K562 (cell line): ENCODE results near the gene NEURL2. TPM values are rescaled to one million over a fixed set of nuclear protein-coding genes. Genes with fewer than 3 reads are reported as not detected.

ENCODE experiments used
- ARID1B ChIP-seq: fragments of 450-650 bp; IDR thresholded peaks from 2 replicates; pipeline ENCODE4 v1.6.1; 2016; ENCODE audit warnings: antibody characterized with exemption, mild to moderate bottlenecking, inconsistent platforms
- CCNT2 ChIP-seq: IDR thresholded peaks from 2 replicates; pipeline ENCODE4 v1.6.1; 2011; ENCODE audit warnings: borderline replicate concordance, low read depth, mild to moderate bottlenecking, moderate library complexity, mixed read lengths, low read length; ENCODE audit not compliant: insufficient read length; ENCODE audit errors: extremely low read depth
- CEBPB ChIP-seq: fragments of 450-650 bp; IDR thresholded peaks from 2 replicates; pipeline ENCODE4 v1.6.1; 2016; ENCODE audit warnings: missing genetic modification characterization, missing compliant biosample characterization
- CHD4 ChIP-seq: fragments of 200-600 bp; sonication (generic); IDR thresholded peaks from 3 replicates; pipeline ENCODE4 v1.6.1; 2012; ENCODE audit warnings: low read depth, mild to moderate bottlenecking, mixed read lengths, low read length, inconsistent platforms; ENCODE audit not compliant: insufficient read depth, insufficient replicate concordance, poor library complexity, severe bottlenecking
- EGR1 ChIP-seq: fragments of 450-650 bp; conservative IDR thresholded peaks from 2 replicates; pipeline ENCODE4 v1.6.1; 2017; ENCODE audit warnings: mild to moderate bottlenecking
- FOXK2 ChIP-seq, 2 experiments: fragments of 450-650 bp; IDR thresholded peaks in 1 of 2; conservative IDR thresholded peaks in 1 of 2; 2 replicates each; pipeline ENCODE4 v1.6.1; 2016; ENCODE audit warnings: low read depth in 2 of 2, mild to moderate bottlenecking in 1 of 2
- MTA3 ChIP-seq: fragments of 450-650 bp; formaldehyde crosslinking; IDR thresholded peaks from 2 replicates; pipeline ENCODE4 v1.6.1; 2017; ENCODE audit warnings: mild to moderate bottlenecking, borderline replicate concordance
- NFRKB ChIP-seq: fragments of 450-650 bp; IDR thresholded peaks from 2 replicates; pipeline ENCODE4 v1.6.1; 2016; ENCODE audit warnings: low read depth
- PHF20 ChIP-seq: fragments of 450-650 bp; IDR thresholded peaks from 2 replicates; pipeline ENCODE4 v1.6.1; 2018; ENCODE audit not compliant: partially characterized antibody
- POLR2AphosphoS2 ChIP-seq: IDR thresholded peaks from 2 replicates; pipeline ENCODE4 v1.6.1; 2012; ENCODE audit warnings: low read length, improper control_type of control experiment
- POLR2AphosphoS5 ChIP-seq: IDR thresholded peaks from 2 replicates; pipeline ENCODE4 v1.6.1; 2011; ENCODE audit warnings: mild to moderate bottlenecking, low read depth, low read length, moderate library complexity; ENCODE audit not compliant: control insufficient read depth, insufficient read depth
- SAP30 ChIP-seq: fragments of 200-600 bp; sonication (generic); IDR thresholded peaks from 2 replicates; pipeline ENCODE4 v1.6.1; 2012; ENCODE audit warnings: borderline replicate concordance, low read depth, mild to moderate bottlenecking, moderate library complexity, low read length, control low read depth, inconsistent platforms; ENCODE audit not compliant: insufficient read depth, poor library complexity, severe bottlenecking
- SUPT5H ChIP-seq: fragments of 450-650 bp; IDR thresholded peaks from 2 replicates; pipeline ENCODE4 v1.6.1; 2016
- polyA plus RNA-seq, 8 experiments: library from polyadenylated mRNA; depleted of rRNA in 4 of 8; stranded (reverse) in 5 of 8; unstranded in 3 of 8; fragments of >200 nt; fragmentation: Nextera tagmentation in 2 of 8; fragmentation: Illumina TruSeq in 1 of 8; extraction: Ambion mirVana in 2 of 8; extraction: Trizol in 1 of 8; gene quantifications; 2 replicates each; pipeline versions ENCODE4 v1.2.1 to v1.2.3, GENCODE V29; 2011 to 2014; ENCODE audit warnings: inconsistent platforms in 1 of 8, missing spikeins in 1 of 8
- total RNA-seq, 7 experiments: library from RNA; depleted of rRNA in 6 of 7; stranded (reverse); fragments of >200 nt in 6 of 7; fragmentation: Illumina TruSeq in 2 of 7; extraction: Trizol in 2 of 7; gene quantifications; 2 replicates each; pipeline versions ENCODE4 v1.2.1 to v1.2.3, GENCODE V29; 2011 to 2021; ENCODE audit warnings: low replicate concordance in 1 of 7
- TF ChIP-seq, protein P1 (sequence below), 2 experiments: IDR thresholded peaks; 2 replicates each; pipeline ENCODE4 v1.6.1; 2012; ENCODE audit warnings: improper control_type of control experiment in 2 of 2, low read depth in 2 of 2, low read length in 2 of 2, borderline replicate concordance in 1 of 2
- TF ChIP-seq, protein P2 (sequence below): fragments of 150-350 bp; conservative IDR thresholded peaks from 2 replicates; pipeline ENCODE4 v1.6.1; 2014; ENCODE audit warnings: low read length
- TF ChIP-seq, protein P3 (sequence below): conservative IDR thresholded peaks from 2 replicates; pipeline ENCODE4 v1.6.1; 2011; ENCODE audit warnings: low read depth, mild to moderate bottlenecking, low read length; ENCODE audit not compliant: control insufficient read depth
- TF ChIP-seq, protein P4 (sequence below): sonication (generic); formaldehyde crosslinking; IDR thresholded peaks from 2 replicates; pipeline ENCODE4 v1.8.1; 2022; ENCODE audit warnings: missing genetic modification reagents

NEURL2 gene
- total and polyA plus RNA-seq, 9 of the 15 experiments (the other 6 are each of a cell fraction or from before 2014, with no cell fraction given) = 0.22 to 1.9 (median 0.50) TPM; not detected in 1

DNA sequence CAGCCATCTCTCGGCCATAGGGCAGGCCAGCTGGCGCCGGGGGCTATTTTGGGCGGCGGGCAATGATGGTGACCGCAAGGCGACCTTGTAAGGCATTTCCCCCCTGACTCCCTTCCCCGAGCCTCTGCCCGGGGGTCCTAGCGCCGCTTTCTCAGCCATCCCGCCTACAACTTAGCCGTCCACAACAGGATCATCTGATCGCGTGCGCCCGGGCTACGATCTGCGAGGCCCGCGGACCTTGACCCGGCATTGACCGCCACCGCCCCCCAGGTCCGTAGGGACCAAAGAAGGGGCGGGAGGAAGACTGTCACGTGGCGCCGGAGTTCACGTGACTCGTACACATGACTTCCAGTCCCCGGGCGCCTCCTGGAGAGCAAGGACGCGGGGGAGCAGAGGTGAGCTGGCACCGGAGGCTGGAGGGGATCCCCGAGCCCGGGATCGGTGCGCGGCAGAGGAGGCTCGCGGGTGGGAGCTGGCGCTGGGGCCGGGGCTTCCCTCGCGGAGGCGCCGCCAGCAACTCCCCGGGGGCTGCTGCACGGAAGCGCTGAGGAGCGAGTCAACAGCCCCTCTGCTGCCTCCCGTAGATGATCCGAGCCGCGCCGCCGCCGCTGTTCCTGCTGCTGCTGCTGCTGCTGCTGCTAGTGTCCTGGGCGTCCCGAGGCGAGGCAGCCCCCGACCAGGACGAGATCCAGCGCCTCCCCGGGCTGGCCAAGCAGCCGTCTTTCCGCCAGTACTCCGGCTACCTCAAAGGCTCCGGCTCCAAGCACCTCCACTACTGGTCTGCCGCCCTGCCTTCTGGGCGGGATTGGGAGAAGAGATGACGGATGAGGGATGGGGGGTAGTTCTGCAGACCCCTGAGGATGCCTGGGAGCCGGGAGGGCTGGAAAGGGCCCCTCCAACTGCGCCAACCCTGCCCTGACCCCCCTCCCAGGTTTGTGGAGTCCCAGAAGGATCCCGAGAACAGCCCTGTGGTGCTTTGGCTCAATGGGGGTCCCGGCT, at the start of gene NEURL2, which contains the start of gene CTSA (continued):
- TF ChIP-seq MTA3 (peak; percentile 79), EGR1 (peak; percentile 67), POLR2AphosphoS2 (no peak), SAP30 (peak; percentile 98), SUPT5H (peak; percentile 65; the same call in 1 of the 2 replicates), PHF20 (peak; percentile 100), NFRKB (peak; percentile 74; the same call in 1 of the 2 replicates), ARID1B (peak; percentile 51), FOXK2 (conservative IDR thresholded peaks at IDR 0.05 in 1 of 2, IDR thresholded peaks at IDR 0.05 in 1 of 2; ENCODE audit: low read depth in 2 of 2) (peak; percentile 85 to 93), CHD4 (no peak), CCNT2 (peak; percentile 54), CEBPB (tag) (no peak), POLR2AphosphoS5 (peak; percentile 68; the same call in 1 of the 2 replicates)
- TF ChIP-seq, protein P1, sequence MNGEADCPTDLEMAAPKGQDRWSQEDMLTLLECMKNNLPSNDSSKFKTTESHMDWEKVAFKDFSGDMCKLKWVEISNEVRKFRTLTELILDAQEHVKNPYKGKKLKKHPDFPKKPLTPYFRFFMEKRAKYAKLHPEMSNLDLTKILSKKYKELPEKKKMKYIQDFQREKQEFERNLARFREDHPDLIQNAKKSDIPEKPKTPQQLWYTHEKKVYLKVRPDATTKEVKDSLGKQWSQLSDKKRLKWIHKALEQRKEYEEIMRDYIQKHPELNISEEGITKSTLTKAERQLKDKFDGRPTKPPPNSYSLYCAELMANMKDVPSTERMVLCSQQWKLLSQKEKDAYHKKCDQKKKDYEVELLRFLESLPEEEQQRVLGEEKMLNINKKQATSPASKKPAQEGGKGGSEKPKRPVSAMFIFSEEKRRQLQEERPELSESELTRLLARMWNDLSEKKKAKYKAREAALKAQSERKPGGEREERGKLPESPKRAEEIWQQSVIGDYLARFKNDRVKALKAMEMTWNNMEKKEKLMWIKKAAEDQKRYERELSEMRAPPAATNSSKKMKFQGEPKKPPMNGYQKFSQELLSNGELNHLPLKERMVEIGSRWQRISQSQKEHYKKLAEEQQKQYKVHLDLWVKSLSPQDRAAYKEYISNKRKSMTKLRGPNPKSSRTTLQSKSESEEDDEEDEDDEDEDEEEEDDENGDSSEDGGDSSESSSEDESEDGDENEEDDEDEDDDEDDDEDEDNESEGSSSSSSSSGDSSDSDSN (IDR thresholded peaks at IDR 0.05; ENCODE audit: borderline replicate concordance in 1 of 2, low read depth in 2 of 2, low read length in 2 of 2) = peak in 1 of 2 experiments; percentile 68; a peak in 1 of 4 replicates
- TF ChIP-seq, protein P2, sequence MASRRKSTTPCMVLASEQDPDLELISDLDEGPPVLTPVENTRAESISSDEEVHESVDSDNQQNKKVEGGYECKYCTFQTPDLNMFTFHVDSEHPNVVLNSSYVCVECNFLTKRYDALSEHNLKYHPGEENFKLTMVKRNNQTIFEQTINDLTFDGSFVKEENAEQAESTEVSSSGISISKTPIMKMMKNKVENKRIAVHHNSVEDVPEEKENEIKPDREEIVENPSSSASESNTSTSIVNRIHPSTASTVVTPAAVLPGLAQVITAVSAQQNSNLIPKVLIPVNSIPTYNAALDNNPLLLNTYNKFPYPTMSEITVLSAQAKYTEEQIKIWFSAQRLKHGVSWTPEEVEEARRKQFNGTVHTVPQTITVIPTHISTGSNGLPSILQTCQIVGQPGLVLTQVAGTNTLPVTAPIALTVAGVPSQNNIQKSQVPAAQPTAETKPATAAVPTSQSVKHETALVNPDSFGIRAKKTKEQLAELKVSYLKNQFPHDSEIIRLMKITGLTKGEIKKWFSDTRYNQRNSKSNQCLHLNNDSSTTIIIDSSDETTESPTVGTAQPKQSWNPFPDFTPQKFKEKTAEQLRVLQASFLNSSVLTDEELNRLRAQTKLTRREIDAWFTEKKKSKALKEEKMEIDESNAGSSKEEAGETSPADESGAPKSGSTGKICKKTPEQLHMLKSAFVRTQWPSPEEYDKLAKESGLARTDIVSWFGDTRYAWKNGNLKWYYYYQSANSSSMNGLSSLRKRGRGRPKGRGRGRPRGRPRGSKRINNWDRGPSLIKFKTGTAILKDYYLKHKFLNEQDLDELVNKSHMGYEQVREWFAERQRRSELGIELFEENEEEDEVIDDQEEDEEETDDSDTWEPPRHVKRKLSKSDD = peak; percentile 41; the same call in 1 of the 2 replicates
- TF ChIP-seq, protein P3, sequence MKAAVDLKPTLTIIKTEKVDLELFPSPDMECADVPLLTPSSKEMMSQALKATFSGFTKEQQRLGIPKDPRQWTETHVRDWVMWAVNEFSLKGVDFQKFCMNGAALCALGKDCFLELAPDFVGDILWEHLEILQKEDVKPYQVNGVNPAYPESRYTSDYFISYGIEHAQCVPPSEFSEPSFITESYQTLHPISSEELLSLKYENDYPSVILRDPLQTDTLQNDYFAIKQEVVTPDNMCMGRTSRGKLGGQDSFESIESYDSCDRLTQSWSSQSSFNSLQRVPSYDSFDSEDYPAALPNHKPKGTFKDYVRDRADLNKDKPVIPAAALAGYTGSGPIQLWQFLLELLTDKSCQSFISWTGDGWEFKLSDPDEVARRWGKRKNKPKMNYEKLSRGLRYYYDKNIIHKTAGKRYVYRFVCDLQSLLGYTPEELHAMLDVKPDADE = peak; percentile 92
- TF ChIP-seq, protein P4, sequence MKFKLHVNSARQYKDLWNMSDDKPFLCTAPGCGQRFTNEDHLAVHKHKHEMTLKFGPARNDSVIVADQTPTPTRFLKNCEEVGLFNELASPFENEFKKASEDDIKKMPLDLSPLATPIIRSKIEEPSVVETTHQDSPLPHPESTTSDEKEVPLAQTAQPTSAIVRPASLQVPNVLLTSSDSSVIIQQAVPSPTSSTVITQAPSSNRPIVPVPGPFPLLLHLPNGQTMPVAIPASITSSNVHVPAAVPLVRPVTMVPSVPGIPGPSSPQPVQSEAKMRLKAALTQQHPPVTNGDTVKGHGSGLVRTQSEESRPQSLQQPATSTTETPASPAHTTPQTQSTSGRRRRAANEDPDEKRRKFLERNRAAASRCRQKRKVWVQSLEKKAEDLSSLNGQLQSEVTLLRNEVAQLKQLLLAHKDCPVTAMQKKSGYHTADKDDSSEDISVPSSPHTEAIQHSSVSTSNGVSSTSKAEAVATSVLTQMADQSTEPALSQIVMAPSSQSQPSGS (CRISPR knock-in tag) = peak; percentile 66; the same call in 1 of the 2 replicates
